KMS-11 (cell line): ENCODE data around the gene MYT1.

Source experiments
- H2AFZ ChIP-seq: fragments of 200-600 bp; sonication (generic); 2 replicates; pipeline ENCODE4 v1.6.1; 2016; ENCODE audit warnings: antibody characterized with exemption, mixed run types, low read depth
- H3K27ac ChIP-seq: fragments of 200-600 bp; sonication (generic); 2 replicates; pipeline ENCODE4 v1.6.1; 2016; ENCODE audit warnings: mild to moderate bottlenecking, mixed run types
- H3K27me3 ChIP-seq: fragments of 200-600 bp; sonication (generic); 2 replicates; pipeline ENCODE4 v1.6.1; 2017; ENCODE audit warnings: mild to moderate bottlenecking, low read depth, mixed run types, moderate library complexity; ENCODE audit not compliant: insufficient read depth
- H3K36me3 ChIP-seq: fragments of 200-600 bp; sonication (generic); 2 replicates; pipeline ENCODE4 v1.6.1; 2017; ENCODE audit warnings: mild to moderate bottlenecking, mixed run types; ENCODE audit not compliant: insufficient read depth
- H3K4me1 ChIP-seq: fragments of 200-600 bp; sonication (generic); 2 replicates; pipeline ENCODE4 v1.6.1; 2016; ENCODE audit warnings: mild to moderate bottlenecking, low read depth, mixed run types; ENCODE audit not compliant: poor library complexity, severe bottlenecking
- H3K4me2 ChIP-seq: fragments of 200-600 bp; sonication (generic); 2 replicates; pipeline ENCODE4 v1.7.0; 2016; ENCODE audit warnings: mild to moderate bottlenecking, mixed run types
- H3K4me3 ChIP-seq: fragments of 200-600 bp; sonication (generic); IDR thresholded peaks from 2 replicates; pipeline ENCODE4 v1.6.1; 2017; ENCODE audit warnings: low read depth, low read length, mixed read lengths; ENCODE audit not compliant: insufficient read depth
- H3K79me2 ChIP-seq: fragments of 200-600 bp; sonication (generic); 2 replicates; pipeline ENCODE4 v1.6.1; 2016; ENCODE audit warnings: low read depth, mixed run types; ENCODE audit not compliant: insufficient read depth
- H3K9ac ChIP-seq: fragments of 200-600 bp; sonication (generic); 2 replicates; pipeline ENCODE4 v1.6.1; 2016; ENCODE audit warnings: mild to moderate bottlenecking, mixed run types
- H4K20me1 ChIP-seq: fragments of 200-600 bp; sonication (generic); 2 replicates; pipeline ENCODE4 v1.6.1; 2016; ENCODE audit warnings: mild to moderate bottlenecking, mixed run types; ENCODE audit not compliant: insufficient read depth
- TF ChIP-seq, protein P1 (sequence below): fragments of 200-600 bp; sonication (generic); conservative IDR thresholded peaks from 2 replicates; pipeline ENCODE4 v1.6.1; 2017; ENCODE audit warnings: low read depth, mild to moderate bottlenecking, antibody characterized with exemption, low read length, moderate library complexity, mixed read lengths

The MYT1 gene

DNA sequence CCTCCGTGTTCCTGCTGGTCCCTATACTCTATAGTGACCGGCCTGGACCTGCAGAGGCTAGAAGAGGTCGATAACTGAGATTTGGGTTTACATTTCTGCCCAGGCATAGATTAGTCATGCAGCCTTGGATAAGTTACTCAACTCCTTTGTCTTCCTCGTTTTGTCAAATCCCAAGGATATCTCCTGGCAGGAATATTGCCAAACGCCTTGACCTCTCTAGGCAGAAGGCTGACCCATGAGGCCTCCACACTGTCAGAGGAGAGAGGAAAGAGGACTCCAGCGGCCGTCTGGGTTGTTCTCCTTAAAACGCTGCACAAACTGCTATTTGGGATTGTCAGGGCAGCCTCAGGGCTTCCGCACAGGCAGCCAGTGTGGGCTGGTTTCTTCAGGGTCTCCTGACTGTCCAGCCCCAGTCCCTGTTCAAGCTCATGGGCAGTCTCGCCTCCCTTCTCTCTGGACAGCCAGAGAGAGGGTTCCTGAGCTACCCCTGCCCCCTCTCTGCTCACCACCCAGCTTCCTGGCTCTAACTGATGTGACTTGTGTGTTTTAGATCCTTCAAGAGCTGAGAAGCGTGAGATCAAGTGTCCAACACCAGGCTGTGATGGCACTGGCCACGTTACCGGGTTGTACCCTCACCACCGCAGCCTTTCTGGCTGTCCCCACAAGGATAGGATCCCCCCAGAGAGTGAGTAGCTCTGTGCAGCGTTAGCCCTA, 46.6 kb downstream of the MYT1 start:
- Histone ChIP-seq H3K27me3 (peaks cover 97% of the 10 kb centered on the region), H3K79me2 (no peaks in the 10 kb centered on the region), H3K27ac (no peak overlapping the region), H3K4me3 (no peak overlapping the region), H2AFZ (no peak overlapping the region), H3K4me2 (no peak overlapping the region), H3K4me1 (no peaks in the 10 kb centered on the region), H4K20me1 (no peaks in the 10 kb centered on the region), H3K9ac (no peak overlapping the region), H3K36me3 (no peaks in the 10 kb centered on the region)
- TF ChIP-seq, protein P1, sequence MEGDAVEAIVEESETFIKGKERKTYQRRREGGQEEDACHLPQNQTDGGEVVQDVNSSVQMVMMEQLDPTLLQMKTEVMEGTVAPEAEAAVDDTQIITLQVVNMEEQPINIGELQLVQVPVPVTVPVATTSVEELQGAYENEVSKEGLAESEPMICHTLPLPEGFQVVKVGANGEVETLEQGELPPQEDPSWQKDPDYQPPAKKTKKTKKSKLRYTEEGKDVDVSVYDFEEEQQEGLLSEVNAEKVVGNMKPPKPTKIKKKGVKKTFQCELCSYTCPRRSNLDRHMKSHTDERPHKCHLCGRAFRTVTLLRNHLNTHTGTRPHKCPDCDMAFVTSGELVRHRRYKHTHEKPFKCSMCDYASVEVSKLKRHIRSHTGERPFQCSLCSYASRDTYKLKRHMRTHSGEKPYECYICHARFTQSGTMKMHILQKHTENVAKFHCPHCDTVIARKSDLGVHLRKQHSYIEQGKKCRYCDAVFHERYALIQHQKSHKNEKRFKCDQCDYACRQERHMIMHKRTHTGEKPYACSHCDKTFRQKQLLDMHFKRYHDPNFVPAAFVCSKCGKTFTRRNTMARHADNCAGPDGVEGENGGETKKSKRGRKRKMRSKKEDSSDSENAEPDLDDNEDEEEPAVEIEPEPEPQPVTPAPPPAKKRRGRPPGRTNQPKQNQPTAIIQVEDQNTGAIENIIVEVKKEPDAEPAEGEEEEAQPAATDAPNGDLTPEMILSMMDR, result no peak

DNA sequence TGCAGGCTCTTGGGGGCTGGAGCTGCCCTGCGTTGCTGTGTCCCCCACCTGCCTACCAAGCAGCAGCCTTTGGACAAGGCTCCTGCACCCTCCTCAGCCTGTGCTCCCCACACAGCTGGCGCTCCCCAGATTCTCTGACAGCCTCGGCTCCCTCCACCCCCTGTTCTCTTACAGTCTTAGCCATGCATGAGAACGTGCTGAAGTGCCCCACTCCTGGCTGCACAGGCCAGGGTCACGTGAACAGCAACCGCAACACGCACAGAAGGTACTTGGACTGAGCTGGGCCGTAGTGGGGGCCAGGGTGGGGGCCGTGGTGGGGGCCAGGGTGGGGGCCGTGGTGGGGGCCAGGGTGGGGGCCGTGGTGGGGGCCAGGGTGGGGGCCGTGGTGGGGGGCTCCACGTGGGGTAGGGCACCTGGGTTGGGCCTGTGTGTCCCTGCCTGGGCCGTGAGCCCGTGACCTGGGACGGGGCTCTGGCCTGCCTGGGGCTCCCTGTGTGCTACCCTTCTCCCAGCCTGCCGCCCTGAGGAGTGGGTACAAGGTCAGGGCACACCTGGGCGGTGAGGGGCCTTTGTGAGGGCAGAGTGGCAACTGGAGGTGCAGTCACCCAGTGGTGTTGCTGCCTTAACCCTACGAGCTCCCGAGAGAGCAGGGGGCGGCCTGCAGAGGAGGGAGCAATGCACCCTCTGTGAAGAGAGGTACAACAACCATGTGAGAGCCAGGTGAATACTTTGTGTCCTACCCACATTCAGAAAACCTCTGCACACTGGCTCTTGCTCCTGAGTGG, 47.8 kb downstream of the MYT1 start:
- H3K79me2 ChIP-seq, result no peaks in the 10 kb centered on the region
- H3K9ac ChIP-seq, result no peak overlapping the region
- no peaks in the 10 kb centered on the region for H4K20me1 ChIP-seq
- H2AFZ ChIP-seq, result no peak overlapping the region
- no peak overlapping the region for H3K4me3 ChIP-seq
- H3K4me2 ChIP-seq, result no peak overlapping the region
- no peak overlapping the region for H3K27ac ChIP-seq
- no peaks in the 10 kb centered on the region for H3K36me3 ChIP-seq
- H3K4me1 ChIP-seq, result no peaks in the 10 kb centered on the region
- TF ChIP-seq, protein P1, result no peak
- peaks cover 97% of the 10 kb centered on the region for H3K27me3 ChIP-seq

DNA sequence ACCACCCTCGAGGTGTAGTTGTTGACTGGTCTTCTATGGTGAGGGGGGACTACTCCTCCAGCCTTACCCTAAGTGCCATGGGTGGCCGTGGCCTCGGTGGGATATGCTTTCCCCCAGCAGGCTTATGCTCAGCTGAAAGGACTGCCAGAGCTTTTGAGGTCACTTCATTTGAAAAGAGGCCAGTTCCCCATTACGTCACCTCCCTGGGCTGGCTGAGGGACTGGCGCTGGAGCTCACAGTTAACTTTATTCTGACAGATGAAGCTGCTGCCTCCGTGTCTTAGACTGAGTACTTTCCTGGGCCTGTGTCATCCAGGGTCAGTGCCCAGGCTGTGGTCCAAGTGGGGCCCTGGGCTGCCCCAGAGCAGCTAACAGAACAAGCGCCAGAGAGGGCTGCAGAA, 48.5 kb downstream of the MYT1 start:
- Histone ChIP-seq H4K20me1 (no peaks in the 10 kb centered on the region), H3K4me2 (no peak overlapping the region), H3K36me3 (no peaks in the 10 kb centered on the region), H2AFZ (no peak overlapping the region), H3K79me2 (no peaks in the 10 kb centered on the region), H3K4me1 (no peaks in the 10 kb centered on the region), H3K27me3 (peaks cover 97% of the 10 kb centered on the region), H3K9ac (no peak overlapping the region), H3K27ac (no peak overlapping the region), H3K4me3 (no peak overlapping the region)
- TF ChIP-seq, protein P1, result no peak

DNA sequence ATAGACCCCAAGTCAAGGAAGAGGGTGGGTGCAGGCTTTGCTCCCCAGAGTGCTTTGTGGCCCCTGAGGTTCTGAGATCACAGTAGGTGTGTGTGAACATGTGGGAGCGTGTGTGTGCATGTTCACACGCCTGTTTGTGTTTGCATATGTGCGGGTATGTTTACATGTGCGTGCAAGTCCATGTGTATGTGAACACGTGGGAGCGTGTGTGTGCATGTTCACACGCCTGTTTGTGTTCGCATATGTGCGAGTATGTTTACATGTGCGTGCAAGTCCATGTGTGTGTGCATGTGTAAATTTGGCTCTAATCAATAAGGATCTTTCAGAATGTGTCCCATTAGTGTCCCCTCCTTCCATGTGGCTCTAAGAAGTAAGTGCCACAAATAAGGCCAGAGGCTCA, 49.9 kb downstream of the MYT1 start:
- H4K20me1 ChIP-seq, result no peaks in the 10 kb centered on the region
- H3K4me3 ChIP-seq, result no peak overlapping the region
- TF ChIP-seq, protein P1, result no peak
- H3K4me2 ChIP-seq, result no peak overlapping the region
- no peak overlapping the region for H2AFZ ChIP-seq
- H3K27ac ChIP-seq, result no peak overlapping the region
- peaks cover 97% of the 10 kb centered on the region for H3K27me3 ChIP-seq
- no peaks in the 10 kb centered on the region for H3K4me1 ChIP-seq
- H3K36me3 ChIP-seq, result no peaks in the 10 kb centered on the region
- no peak overlapping the region for H3K9ac ChIP-seq
- no peaks in the 10 kb centered on the region for H3K79me2 ChIP-seq
